GM10248 (cell line): Measurements from ENCODE around the gene SLC25A13.

Experiments
- CTCF ChIA-PET: fragments of 300-600 bp; sonication (Branson Sonifier 250); formaldehyde crosslinking; extraction: SDS; loops from one replicate; lab custom pipeline; 2021; ENCODE audit warnings: antibody characterized with exemption; lab: Yijun Ruan, JAX
- POLR2A ChIA-PET: fragments of 350-650 bp; sonication (Branson Sonifier 250); formaldehyde crosslinking; extraction: SDS; loops from one replicate; lab custom pipeline; 2020; ENCODE audit warnings: antibody characterized with exemption; lab: Yijun Ruan, JAX
- DNase-seq: peaks from one replicate; pipeline ENCODE4 v3.0.0; 2012; ENCODE audit errors: extremely low spot score
- TF ChIP-seq, protein P1 (sequence below): IDR thresholded peaks from 2 replicates; pipeline ENCODE4 v1.5.1; 2012; ENCODE audit warnings: mild to moderate bottlenecking, low read depth; ENCODE audit errors: extremely low read depth, missing control alignments, control extremely low read depth

SLC25A13 gene

DNA sequence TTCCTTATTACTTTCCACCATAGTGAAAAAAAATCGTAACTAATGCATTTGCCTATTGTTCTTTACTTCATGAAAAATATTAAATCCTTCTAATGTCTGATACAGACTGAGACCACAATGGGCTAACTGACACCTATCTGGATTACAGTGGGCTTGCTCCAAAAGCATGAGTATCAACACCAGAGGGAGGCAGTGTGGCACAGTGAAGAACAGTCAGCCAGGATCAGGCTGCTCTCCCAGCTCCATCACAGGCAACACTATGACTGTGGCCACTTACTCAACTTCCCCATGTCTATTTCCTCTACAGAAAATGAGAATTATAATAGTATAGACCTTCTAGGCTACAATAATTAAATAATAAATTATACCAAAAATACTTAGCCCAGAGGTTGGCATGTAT, 97.2 kb downstream of the SLC25A13 start:
- POLR2A ChIA-PET: no interaction called here
- TF ChIP-seq, protein P1, sequence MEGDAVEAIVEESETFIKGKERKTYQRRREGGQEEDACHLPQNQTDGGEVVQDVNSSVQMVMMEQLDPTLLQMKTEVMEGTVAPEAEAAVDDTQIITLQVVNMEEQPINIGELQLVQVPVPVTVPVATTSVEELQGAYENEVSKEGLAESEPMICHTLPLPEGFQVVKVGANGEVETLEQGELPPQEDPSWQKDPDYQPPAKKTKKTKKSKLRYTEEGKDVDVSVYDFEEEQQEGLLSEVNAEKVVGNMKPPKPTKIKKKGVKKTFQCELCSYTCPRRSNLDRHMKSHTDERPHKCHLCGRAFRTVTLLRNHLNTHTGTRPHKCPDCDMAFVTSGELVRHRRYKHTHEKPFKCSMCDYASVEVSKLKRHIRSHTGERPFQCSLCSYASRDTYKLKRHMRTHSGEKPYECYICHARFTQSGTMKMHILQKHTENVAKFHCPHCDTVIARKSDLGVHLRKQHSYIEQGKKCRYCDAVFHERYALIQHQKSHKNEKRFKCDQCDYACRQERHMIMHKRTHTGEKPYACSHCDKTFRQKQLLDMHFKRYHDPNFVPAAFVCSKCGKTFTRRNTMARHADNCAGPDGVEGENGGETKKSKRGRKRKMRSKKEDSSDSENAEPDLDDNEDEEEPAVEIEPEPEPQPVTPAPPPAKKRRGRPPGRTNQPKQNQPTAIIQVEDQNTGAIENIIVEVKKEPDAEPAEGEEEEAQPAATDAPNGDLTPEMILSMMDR: no peak
- CTCF ChIA-PET: interaction anchor here (1.0 to 1.4 kb wide), 3 partner anchors 11 to 122 kb away, joined by 3 read pairs; no protein-coding TSS in a partner anchor
- DNase-seq: peak; percentile 19

GRCh38 chr7:96224073-96224472, 97.8 kb downstream of the SLC25A13 start:
- ChIA-PET POLR2A (no interaction called here), CTCF (interaction anchor here (1.0 to 1.4 kb wide), 4 partner anchors 12 to 122 kb away, joined by 3 read pairs; no protein-coding TSS in a partner anchor)
- TF ChIP-seq, protein P1: no peak
- DNase-seq: no peak

- no peak for DNase-seq
- POLR2A ChIA-PET: no interaction called here
- TF ChIP-seq, protein P1: no peak
- CTCF ChIA-PET: interaction anchor here (1.0 kb wide), 1 partner anchor 65 kb away, joined by 3 read pairs; no protein-coding TSS in a partner anchor
Measured at GRCh38 chr7:96221888-96222287, 100.0 kb downstream of the SLC25A13 start.

DNA sequence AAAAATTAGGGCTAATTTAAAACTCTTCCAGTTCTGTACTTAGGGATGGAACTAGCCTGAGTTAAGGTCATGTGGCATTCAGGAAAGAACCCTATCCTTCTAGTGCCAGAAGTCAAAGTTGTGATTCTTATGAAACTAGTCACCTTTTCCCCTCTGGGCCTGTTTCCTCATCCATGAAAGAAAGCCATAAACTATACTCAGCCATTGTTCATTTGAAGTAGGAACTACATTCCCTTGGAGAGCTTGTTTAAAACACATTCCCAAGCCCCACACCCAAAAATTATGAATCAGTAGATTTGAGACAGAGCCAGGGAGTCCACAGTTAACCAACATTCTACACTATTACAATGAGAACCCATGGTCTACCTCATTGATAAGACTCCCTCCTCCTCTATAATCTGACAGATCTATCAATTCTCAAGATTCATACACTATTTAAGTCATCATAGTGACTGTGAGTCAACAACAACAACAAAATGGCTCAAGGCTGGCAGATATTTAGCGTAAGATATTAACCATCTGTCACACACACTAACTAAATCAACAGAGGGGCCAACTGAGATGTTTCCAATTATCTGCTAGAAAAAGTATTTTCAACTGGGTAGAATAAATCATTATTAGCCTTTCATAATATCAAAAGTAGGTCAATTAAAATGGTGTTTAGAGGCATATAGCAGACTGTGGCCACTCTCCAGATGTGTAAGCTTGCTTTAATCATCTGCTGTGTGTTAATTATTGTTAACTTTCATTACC, 102.3 kb downstream of the SLC25A13 start:
- CTCF ChIA-PET: no interaction called here

GRCh38 chr7:96218664-96219243, 103.1 kb downstream of the SLC25A13 start:
- ChIA-PET POLR2A (no interaction called here), CTCF (no interaction called here)
- TF ChIP-seq, protein P1: no peak
- DNase-seq: no peak

More for the DNA sequence above, 102.3 kb downstream of the SLC25A13 start:
- POLR2A ChIA-PET: no interaction called here
- no peak for DNase-seq
- TF ChIP-seq, protein P1: no peak

DNA sequence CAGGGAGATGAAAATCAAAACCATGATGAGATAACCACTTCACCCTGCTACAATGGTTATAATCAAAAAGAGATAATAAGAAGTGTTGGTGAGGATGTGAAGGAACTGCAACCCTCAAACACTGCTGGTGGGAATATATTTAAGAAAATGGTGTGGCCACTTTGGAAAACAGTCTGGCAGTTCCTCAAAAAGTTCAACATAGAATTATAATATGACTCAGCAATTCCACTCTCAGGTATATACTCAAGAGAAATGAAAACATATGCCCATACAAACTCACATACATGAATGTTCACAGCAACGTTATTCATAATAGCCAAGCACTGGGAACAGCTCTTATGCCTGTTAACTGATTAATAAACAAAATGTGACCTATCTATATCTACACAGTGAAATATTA, 104.8 kb downstream of the SLC25A13 start:
- ChIA-PET CTCF (no interaction called here), POLR2A (no interaction called here)
- no peak for DNase-seq
- TF ChIP-seq, protein P1: no peak
